SIG-M5 (cell line): ENCODE measurements around the gene CDIPT.

ENCODE experiments used
- DNase-seq: peaks from one replicate; lab custom pipeline; 2025; lab: John Stamatoyannopoulos, UW

The CDIPT gene

DNA sequence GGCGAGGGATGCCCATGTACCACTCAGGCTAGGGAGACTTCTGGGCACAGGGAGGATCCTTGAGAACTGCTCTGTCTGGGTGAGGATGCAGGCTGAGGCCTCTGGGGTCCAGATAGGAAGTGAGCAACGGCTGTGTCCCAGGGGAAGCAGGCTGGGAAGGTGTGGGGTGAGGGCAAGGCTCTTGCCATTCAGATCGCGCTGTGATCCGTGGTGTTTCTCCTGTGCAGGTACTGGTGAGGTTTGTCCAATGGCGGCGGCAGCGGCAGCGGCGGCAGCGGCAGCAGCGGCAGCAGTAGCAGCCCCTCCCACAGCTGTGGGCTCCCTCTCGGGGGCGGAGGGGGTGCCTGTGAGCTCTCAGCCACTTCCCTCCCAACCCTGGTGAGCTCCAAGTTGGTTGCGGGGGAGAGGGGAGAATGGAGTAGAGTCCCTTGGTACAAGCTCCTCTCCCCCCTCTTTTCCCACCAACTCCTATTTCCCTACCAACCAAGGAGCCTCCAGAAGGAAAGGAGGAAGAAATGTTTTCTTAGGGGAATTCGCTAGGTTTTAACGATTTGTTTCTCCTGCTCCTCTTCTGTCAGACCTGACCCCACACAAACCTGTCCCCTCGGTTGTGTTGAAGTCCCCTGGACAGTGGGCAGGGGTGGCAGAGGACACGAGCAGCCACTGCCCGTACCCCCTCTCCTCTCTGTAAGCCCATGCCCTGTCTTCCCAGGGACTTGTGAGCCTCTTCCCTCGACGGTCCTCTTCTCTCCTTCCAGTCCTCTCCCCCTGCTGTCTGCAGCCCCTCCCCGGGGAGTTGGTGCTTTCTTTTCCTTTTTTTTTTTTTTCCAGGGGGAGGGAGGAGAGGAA lies 53.0 kb downstream of the CDIPT start:
- DNase-seq: no peak

DNA sequence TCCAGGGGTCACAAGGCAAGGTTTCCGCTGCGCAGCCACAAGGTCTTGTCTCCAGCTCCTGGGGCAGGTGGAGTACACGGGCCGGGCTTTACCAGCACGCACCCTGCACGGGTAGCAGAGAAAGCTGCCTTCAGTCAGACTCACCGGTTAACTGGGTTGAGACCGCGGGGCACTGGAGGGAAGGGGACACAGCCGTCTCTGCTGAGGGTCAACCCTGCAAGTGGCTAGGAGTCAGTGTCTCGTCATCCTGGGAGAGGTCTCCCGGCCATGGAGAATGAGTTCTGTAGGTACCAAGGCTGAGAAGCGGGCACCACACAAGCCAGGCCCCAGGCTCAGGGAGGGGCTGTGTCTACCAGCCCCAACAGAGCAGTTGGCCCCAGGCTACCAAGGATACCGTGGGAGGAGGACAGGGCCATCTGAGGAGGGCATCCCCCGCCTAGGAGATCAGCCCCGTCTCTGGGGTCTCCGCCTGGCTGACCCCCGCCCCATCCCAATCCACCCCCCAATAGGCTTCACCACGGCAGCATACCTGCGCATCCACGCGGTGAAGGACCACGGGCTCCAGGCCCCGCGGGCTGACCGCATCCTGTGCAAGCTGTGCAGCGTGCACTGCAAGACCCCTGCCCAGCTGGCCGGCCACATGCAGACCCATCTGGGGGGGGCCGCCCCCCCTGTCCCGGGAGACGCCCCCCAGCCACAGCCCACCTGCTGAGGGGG lies 53.8 kb downstream of the CDIPT start:
- DNase-seq: no peak
